OCI-LY3 (cell line): ENCODE measurements around the gene ARID3B.

Experiments
- H2AFZ ChIP-seq: fragments of 200-600, 300-600 bp; shearing (Covaris generic); 2 replicates; pipeline ENCODE4 v1.6.0; 2014; ENCODE audit warnings: antibody characterized with exemption, low read depth, low read length
- H3K27ac ChIP-seq: fragments of 200-600, 300-600 bp; sonication (generic); 2 replicates; pipeline ENCODE4 v1.5.1; 2014; ENCODE audit warnings: mild to moderate bottlenecking, low read length, moderate library complexity, mixed read lengths
- H3K27me3 ChIP-seq: fragments of 200-600, 300-600 bp; sonication (generic); 2 replicates; pipeline ENCODE4 v1.6.1; 2014; ENCODE audit warnings: low read depth, low read length, mixed read lengths
- H3K36me3 ChIP-seq: fragments of 200-600, 300-600 bp; sonication (generic); replicated peaks from 2 replicates; pipeline ENCODE3; 2014; ENCODE audit warnings: low read depth, low read length, mixed read lengths
- H3K4me1 ChIP-seq: fragments of 300-600, 200-600 bp; sonication (generic); 2 replicates; pipeline ENCODE4 v1.6.1; 2014; ENCODE audit warnings: low read length, mixed read lengths
- H3K4me2 ChIP-seq: fragments of 200-600, 300-600 bp; sonication (generic); 2 replicates; pipeline ENCODE4 v1.6.1; 2014; ENCODE audit warnings: low read length, mixed read lengths
- H3K4me3 ChIP-seq: fragments of 300-600, 200-600 bp; sonication (generic); 2 replicates; pipeline ENCODE4 v1.5.1; 2014; ENCODE audit warnings: antibody characterized with exemption, mild to moderate bottlenecking, low read length, moderate library complexity
- H3K79me2 ChIP-seq: fragments of 300-600, 200-600 bp; shearing (Covaris generic); 2 replicates; pipeline ENCODE4 v1.6.1; 2014; ENCODE audit warnings: mild to moderate bottlenecking, low read length, mixed read lengths
- H3K9ac ChIP-seq: fragments of 300-600, 200-600 bp; shearing (Covaris generic); 2 replicates; pipeline ENCODE4 v1.6.0; 2014; ENCODE audit warnings: mild to moderate bottlenecking, low read length, moderate library complexity
- H3K9me3 ChIP-seq: fragments of 200-600, 300-600 bp; shearing (Covaris generic); 2 replicates; pipeline ENCODE4 v1.6.1; 2014; ENCODE audit warnings: low read length, mixed read lengths; ENCODE audit not compliant: insufficient read depth
- H4K20me1 ChIP-seq: fragments of 200-600, 300-600 bp; sonication (generic); 2 replicates; pipeline ENCODE4 v1.6.1; 2016; ENCODE audit warnings: low read length, mixed read lengths; ENCODE audit not compliant: insufficient read depth
- EZH2phosphoT487 ChIP-seq: fragments of 200-600 bp; shearing (Covaris generic); IDR thresholded peaks from 2 replicates; pipeline ENCODE4 v1.6.1; 2018; ENCODE audit warnings: antibody characterized with exemption, mixed run types, low read depth
- TF ChIP-seq, protein P1 (sequence below): fragments of 200-600, 300-600 bp; sonication (generic); IDR thresholded peaks from 2 replicates; pipeline ENCODE4 v1.5.1; 2014; ENCODE audit warnings: antibody characterized with exemption, low read length, low read depth

The ARID3B gene

DNA sequence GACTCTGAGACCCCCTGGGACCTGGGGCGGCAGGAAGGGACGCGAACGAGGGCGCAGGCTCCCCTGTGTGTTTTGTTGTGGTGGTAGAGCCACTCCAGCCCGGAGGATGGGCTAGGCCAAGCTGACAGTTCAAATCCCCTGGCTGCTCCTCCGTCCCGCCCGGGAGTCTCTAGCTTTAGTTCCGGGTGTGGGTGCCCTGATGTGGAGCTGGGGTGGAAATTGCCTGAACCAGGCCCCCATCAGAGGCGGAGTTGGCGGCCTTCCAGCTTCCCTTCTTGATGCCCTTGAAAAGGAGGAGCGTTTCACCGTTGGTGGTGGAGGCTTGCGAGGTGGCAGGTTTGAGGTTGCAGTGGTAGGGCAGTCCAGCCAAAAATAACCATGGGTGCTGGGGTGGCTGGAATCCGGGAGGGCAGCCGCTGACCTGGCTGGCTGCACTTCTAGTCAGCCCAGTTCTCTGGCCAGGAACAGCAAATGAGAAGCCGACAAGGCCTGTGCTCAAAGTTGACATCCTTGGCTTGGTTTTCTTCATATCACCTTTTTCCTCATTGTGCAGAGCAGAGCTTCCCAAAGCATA is 75.4 kb downstream of the ARID3B start:
- TF ChIP-seq, protein P1, sequence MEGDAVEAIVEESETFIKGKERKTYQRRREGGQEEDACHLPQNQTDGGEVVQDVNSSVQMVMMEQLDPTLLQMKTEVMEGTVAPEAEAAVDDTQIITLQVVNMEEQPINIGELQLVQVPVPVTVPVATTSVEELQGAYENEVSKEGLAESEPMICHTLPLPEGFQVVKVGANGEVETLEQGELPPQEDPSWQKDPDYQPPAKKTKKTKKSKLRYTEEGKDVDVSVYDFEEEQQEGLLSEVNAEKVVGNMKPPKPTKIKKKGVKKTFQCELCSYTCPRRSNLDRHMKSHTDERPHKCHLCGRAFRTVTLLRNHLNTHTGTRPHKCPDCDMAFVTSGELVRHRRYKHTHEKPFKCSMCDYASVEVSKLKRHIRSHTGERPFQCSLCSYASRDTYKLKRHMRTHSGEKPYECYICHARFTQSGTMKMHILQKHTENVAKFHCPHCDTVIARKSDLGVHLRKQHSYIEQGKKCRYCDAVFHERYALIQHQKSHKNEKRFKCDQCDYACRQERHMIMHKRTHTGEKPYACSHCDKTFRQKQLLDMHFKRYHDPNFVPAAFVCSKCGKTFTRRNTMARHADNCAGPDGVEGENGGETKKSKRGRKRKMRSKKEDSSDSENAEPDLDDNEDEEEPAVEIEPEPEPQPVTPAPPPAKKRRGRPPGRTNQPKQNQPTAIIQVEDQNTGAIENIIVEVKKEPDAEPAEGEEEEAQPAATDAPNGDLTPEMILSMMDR = no peak
- TF ChIP-seq EZH2phosphoT487 = no peak
- Histone ChIP-seq H3K27me3 (no peaks in the 10 kb centered on the region), H3K4me1 (peaks cover 19% of the 10 kb centered on the region), H3K4me2 (peak overlapping the region; percentile 84), H3K9me3 (no peaks in the 10 kb centered on the region), H4K20me1 (peaks cover 47% of the 10 kb centered on the region), H3K9ac (peak overlapping the region; percentile 91), H3K79me2 (peaks cover 59% of the 10 kb centered on the region), H2AFZ (no peak overlapping the region), H3K4me3 (peak overlapping the region; percentile 93), H3K27ac (peak overlapping the region; percentile 54), H3K36me3 (peaks cover 27% of the 10 kb centered on the region)

DNA sequence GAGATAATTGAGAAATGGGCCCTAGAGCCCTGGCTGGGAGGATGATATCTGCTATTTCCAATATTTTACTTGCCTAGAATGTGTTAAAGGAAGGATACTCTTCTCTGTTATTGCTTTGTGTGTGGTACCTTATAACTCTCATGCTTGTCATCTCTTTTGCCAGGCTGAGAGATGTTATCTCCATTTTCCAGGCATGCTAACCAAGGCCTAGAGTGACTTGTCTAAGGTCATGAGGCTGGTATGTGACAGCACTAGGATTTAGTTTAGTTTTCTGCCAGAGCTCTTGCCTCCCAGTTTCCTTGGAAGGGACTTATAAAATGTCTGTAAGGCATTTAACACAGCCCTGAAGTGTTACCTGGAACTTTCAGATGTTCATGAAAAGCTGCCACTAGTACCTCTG is 76.0 kb downstream of the ARID3B start:
- Histone ChIP-seq H3K9me3 (no peaks in the 10 kb centered on the region), H2AFZ (no peak overlapping the region), H3K27ac (0 out of 2 replicates have a peak overlapping the region, but pooled peaks have one; percentile 54), H3K4me1 (peaks cover 19% of the 10 kb centered on the region), H3K79me2 (peaks cover 64% of the 10 kb centered on the region), H3K27me3 (no peaks in the 10 kb centered on the region), H3K4me3 (peak overlapping the region; percentile 93), H3K9ac (peak overlapping the region; percentile 91), H3K4me2 (peak overlapping the region; percentile 84), H4K20me1 (peaks cover 53% of the 10 kb centered on the region), H3K36me3 (peaks cover 32% of the 10 kb centered on the region)
- TF ChIP-seq, protein P1 = no peak
- no peak for TF ChIP-seq EZH2phosphoT487

DNA sequence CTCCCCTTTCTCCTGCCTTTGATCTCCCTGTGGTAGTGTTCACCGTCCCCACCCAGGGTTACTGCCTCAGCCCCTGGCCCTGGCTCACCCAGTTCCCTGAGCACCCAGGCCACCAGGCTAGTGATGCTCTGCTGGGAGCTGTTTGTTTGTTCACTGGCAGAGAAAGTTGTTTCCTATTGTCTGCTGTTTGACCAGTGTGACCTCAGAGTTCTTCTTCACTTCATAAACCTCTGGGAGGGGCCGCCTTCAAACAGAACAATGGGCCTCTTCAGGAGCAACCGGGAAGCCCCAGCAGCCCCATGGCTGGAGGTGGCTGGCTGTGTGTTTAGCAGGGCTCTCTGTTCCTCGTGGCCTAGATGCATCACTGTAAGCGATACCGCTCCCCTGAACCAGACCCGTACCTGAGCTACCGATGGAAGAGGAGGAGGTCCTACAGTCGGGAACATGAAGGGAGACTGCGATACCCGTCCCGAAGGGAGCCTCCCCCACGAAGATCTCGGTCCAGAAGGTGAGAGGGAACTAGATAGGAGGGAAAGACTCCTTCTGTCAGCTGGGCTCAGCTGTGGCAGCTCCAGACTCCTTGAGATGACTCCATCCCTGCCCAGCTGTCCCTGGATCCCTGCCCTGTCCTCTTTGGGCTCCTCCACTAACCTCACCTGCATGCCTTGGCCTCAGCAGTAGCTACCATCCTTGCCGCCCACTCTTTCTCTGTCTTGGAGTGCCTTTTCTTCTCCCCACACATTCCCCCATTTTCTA is 78.0 kb downstream of the ARID3B start:
- Histone ChIP-seq H2AFZ (no peak overlapping the region), H3K27me3 (no peaks in the 10 kb centered on the region), H3K4me1 (peaks cover 15% of the 10 kb centered on the region), H4K20me1 (peaks cover 60% of the 10 kb centered on the region), H3K4me2 (no peak overlapping the region), H3K9me3 (no peaks in the 10 kb centered on the region), H3K36me3 (peaks cover 53% of the 10 kb centered on the region), H3K4me3 (no peak overlapping the region), H3K9ac (no peak overlapping the region), H3K79me2 (peaks cover 81% of the 10 kb centered on the region), H3K27ac (no peak overlapping the region)
- TF ChIP-seq EZH2phosphoT487 = no peak
- TF ChIP-seq, protein P1 = no peak

DNA sequence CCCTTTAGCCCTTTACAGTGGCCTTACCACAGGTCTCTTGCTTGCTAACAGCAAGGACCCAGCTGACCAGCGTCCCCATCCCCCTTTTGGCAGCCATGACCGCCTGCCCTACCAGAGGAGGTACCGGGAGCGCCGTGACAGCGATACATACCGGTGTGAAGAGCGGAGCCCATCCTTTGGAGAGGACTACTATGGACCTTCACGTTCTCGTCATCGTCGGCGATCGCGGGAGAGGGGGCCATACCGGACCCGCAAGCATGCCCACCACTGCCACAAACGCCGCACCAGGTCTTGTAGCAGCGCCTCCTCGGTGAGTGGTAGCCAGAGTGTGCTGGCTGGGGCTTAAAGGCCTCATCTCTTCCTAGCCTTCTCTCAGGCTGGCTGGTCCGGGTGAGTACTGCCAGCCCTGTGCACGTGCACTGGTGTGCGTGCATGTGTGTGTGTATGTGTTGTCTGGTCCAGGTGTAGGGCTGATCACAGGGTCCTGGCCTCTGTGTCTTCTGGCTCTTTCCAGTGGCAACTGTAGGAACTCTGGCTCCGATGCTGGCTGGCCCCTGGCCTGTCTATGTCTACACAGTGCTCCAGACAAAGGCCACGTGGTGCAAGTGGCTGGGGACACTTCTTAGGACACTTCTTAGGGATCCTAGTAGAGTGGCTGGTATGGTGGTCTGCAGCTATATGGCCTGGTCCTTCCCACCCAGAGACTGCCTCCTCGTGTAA is 79.1 kb downstream of the ARID3B start:
- H3K79me2 ChIP-seq = peaks cover 81% of the 10 kb centered on the region
- H3K27me3 ChIP-seq = no peaks in the 10 kb centered on the region
- no peak overlapping the region for H3K4me3 ChIP-seq
- no peak overlapping the region for H3K27ac ChIP-seq
- no peaks in the 10 kb centered on the region for H3K9me3 ChIP-seq
- peaks cover 60% of the 10 kb centered on the region for H4K20me1 ChIP-seq
- TF ChIP-seq, protein P1 = no peak
- TF ChIP-seq EZH2phosphoT487 = no peak
- H3K9ac ChIP-seq = no peak overlapping the region
- H3K4me2 ChIP-seq = no peak overlapping the region
- peaks cover 12% of the 10 kb centered on the region for H3K4me1 ChIP-seq
- peaks cover 61% of the 10 kb centered on the region for H3K36me3 ChIP-seq
- no peak overlapping the region for H2AFZ ChIP-seq
